Activated naive CD8-positive, alpha-beta T cell treated with anti-CD3 and anti-CD28 coated beads, Interleukin-2, amount 50 U/mL, for 16 hours (primary cell): ENCODE measurements around the gene WASF2.
"Not testable (repeated sequence)": the region's sequence is repeated elsewhere in the genome, so short reads cannot be mapped to it uniquely, and the experiment has no call there.

Experiments
- DNase-seq: peaks from one replicate; pipeline ENCODE4 v3.0.0-alpha.2; 2020; ENCODE audit warnings: low read depth, low spot score

Gene WASF2

DNA sequence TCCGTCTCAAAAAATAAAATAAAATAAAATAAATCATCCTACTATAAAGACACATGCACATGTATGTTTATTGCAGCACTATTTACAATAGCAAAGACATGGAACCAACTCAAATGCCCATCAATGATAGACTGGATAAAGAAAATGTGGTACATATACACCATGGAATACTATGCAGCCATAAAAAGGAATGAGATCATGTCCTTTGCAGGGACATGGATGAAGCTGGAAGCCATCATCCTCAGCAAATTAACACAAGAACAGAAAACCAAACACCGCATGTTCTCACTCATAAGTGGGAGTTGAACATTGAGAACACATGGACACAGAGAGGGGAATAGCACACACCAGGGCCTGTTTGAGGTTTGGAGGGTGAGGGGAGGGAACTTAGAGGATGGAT lies 11.2 kb upstream of the WASF2 start:
- not testable (repeated sequence) for DNase-seq

DNA sequence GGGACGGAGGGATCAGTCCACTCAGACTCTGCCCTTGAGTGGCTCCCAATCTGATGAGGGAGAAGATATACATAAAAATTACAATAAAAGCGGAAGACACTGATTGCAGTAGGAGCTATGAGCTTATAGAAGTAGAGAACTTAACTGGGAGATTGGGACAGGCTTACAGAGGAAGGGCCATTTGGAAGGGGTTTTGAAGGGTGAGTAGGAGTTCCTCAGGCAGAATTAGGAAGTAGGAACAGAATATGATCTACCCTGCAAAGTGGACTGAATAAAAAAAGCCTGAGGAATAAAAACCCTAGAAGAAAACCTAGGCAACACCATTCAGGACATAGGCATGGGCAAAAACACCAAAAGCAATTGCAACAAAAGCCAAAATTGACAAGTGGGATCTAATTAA lies 9.2 kb upstream of the WASF2 start:
- no peak for DNase-seq

DNA sequence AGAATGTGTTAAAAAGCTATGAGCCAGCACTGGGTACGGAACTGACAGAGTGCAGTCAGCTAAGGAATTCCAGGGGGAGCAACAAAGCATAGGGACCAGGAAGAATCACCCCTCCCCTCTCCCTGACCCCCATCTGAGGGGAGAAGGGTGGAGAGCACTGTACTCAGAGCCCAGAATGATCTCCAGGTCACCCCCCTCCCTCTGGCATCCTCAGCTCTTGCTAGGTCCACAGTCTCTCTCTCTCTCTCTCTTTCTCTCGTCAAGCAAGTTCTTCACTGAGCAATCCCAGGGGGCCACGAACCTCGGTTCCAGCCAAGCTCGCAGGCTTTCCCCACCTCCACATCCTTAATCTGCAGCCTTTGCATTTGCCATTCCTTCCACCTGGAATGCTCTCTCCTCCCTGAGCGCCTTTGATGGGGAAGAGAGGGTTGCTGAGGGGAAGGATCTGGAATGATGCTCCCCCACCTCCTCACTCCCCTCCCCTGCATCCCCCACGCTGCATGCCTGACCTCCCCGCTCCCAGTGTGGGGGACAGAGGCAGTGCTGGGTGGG lies 6.7 kb upstream of the WASF2 start:
- no peak for DNase-seq

DNA sequence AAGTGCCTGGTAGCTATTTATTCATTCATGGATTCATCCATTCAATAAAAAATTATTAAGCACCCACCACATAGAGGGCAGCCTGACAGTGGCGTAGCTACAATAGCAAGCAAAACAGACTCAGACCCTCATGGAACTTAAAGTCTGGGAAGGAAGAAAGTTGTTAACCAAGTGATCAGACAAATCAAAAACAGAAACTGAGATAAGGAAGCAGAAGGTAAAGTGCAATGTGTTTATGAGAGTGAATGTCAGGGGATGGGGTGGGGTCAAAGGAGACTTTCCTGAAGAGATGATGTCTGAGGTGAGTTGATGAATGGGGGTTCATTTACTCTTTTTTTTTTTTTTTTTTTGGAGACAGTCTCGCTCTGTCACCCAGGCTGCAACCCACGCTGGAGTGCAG lies 2.8 kb upstream of the WASF2 start:
- DNase-seq, result no peak

DNA sequence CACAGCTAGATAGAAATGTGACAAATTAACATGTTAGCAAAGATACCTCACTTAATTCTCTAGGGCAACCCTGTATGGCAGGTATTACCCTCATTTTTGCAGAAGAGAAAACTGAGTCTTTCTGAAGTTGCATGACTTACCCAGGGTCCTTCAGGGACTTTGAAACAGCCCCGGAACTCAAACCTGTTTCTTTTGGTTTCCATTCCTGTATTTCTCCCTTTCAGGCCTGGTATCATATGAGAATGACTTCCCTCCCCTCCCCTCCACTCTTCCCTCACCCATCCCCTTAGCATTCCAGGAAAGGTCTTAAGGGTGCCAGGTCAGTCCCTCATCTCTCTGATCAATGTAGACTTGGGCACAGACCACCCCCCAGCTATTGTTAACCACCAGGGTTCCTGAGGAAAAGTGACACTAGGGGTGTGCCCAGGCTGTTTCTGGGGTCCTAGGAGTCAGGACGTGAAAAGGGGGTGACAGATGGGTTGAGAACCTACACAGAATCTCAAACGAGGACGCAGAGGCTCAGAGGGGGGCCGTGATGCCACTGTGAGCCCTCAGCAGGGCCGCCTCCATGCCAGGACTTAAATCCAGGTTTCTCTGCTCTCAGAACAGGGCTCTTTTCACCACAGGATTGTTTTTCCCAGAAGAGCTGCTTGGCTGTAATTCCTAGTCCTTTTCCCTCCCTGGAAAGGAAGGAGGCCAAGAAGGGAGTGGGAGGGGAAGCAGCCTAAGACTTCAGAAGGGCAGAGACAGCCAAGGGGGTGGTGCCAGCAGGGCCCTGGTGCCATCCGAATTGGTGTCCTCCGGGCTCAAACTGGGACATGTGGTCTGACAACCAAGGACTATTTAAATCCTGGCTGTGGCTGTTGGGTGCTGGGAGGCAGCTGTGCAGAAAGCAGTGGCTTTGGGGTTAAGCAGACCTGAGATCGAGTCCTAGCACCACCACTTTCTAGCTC lies 2.1 kb upstream of the WASF2 start:
- DNase-seq, result no peak

DNA sequence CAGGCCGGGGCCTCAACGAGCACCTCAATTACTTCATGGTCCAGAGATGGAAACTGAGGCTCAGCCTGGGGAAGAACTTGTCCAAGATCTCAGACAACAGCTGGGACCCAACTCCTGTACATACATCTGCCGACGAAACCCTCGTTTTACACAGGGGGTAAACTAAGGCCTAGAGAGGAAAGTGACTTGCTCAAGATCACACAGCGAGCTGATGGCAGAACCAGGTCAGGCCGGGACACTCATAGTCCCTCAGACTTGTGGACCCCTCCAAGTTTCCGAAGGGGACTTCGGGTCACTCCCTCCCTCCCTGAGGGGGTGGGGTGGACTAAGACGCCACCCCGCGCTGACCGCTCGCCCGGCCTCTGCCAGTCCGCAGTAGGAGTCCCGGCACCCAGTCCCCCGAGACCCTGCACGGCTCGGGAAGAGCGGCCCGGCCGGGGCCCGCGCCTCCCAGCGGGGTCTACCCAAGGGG lies 430 bp downstream of the WASF2 start:
- DNase-seq, result no peak

DNA sequence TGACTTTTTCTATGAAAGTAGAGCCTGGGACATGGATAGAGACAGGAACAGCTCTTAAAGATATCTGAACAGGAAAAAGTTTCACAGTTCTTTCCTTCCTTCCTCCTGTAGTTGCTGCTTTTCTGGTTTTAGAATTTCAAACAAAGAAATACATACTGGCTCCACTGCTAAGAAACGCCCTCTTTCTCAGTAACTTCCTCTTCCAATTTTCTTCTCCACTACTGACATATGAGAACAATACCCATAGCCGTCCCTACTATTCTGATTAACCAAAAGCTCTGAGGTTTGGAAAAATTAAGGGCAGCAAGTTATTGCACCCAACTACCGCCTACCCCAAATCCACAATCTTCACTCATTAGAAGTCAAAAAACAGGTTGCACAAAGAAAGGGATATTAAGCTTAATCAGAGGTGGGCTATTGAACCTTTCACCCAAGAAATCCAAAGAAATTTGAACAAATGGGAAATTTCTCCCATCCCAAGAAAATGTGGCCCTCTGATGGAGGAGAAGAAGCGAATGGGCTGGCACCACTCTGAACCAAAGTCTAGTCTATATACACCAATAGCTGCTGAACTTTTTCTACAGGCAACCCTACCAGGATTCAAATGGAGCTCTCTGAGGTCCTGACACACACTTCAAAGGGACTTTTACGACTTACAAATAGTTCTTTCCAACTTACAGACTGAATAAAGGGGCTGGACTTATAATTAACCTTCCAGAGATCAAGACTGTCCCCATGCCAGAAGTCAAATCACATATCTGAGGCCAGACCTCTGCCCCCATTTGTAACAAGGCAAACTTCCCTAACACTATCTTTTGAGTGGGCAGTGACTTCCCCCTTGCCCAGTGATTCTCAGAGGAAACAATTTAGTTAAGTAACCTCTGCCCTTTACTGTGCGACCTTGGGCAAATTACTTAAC lies 1.7 kb downstream of the WASF2 start:
- no peak for DNase-seq

DNA sequence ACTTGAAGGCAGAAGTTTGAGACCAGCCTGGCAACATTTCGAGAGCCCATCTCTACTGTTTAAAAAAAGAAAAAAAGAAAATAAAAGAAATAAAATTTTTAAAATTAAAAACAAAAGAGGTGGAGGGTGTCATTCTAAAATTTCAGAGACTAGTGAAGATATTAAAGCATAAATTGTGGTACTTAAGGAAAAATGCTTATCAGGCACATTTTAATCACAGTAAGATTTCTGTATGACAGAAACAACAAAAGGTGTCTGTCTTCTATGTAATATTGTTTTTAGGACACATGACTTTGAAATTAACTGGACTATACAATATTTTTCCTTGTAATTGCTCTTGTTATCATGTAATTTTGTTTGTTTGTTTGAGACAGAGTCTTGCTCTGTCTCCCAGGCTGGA lies 4.6 kb downstream of the WASF2 start:
- no peak for DNase-seq

DNA sequence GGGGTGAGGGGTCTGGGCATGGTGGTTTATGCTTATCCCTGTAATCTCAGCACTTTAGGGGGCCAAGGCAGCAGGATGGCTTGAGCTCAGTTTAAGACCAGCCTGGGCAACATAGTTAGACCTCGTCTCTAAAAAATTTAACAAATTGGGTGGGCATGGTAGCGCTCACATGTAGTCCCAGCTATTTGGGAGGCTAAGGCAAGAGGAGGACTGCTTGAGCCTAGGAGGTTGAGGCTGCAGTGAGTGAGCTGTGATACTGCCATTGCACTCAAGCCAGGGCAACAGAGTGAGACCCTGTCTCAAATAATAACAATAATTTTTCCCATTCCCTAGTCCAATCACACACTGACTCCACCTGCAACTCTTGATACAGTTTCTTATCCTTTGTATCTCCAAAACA lies 6.3 kb downstream of the WASF2 start:
- no peak for DNase-seq

DNA sequence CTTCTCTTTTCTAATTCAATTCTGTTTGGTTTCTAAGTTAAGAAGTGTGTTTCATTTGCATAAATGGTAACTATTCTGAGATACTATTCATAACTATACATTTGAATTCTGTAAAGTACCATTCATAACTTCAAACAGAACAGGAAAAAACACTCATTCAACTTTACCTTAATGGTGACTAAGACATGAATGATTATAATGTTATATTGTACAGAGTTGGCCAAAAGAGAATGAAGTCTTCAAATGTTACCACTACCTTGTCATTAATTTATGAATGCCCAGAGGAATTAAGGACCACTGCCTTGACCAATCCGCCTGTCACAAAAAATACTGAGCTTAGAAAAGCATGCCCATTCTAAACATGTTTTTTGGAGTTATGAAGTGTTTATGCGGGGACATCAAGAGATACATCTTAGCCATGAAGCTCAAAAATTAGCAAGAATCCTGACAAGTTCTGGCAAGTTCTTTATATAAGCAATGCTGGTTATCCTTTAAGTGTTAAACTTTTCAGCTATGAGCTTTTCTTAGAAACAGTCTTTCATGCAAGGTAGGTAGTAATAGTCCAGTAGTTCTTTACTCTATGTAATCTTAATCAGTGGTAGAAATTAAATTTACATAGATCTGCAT lies 7.9 kb downstream of the WASF2 start:
- no peak for DNase-seq

DNA sequence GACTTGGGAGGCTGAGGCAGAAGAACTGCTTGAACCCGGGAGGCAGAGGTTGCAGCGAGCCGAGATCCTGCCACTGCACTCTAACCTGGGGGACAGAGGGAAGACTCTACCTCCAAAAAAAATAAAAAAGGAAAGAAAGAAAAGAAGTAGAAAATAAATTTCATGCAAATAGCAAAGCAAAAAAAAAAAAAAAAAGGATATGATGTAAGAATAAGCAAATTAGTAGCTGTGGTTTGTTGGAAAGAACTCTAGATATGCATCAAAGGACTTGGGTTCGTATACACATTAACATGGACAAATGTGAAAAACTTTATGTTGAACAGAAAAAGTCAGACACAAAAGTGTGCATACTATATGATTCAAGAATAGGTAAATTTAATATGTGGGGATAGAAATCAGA lies 11.9 kb downstream of the WASF2 start:
- no peak for DNase-seq

DNA sequence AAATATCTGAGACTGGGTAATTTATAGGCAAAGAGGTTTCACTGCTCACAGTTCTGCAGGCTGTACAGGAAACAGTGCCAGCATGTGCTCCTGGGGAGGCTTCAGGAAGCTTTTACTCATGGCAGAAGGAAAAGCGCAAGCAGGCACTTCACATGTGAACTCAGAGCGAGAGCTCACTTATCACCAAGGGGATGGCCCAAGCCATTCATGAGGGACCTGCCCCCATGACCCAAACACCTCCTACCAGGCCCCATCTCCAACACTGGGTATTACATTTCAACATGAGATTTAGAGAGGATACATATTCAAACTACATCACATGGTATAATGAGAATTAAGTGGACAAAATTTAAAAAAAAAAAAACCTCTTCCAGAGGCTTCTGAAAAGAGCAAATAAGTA lies 13.7 kb downstream of the WASF2 start:
- DNase-seq, result no peak

DNA sequence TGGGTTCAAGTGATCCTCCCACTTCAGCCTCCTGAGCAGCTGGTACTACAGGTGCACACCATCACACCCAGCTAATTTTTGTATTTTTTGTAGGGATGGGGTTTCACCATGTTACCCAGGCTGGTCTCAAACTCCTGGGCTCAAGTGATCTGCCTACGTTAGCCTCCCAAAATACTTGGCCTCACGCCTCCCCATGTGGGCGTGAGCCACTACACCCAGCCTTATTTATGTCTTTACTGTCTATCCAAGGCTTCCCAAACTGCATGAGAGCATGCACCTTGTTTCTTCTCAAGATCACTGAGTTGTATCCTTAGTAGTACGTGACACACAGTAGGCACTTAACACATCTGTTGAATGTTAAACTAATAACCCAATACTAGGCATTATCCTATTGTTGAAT lies 14.2 kb downstream of the WASF2 start:
- DNase-seq, result no peak

DNA sequence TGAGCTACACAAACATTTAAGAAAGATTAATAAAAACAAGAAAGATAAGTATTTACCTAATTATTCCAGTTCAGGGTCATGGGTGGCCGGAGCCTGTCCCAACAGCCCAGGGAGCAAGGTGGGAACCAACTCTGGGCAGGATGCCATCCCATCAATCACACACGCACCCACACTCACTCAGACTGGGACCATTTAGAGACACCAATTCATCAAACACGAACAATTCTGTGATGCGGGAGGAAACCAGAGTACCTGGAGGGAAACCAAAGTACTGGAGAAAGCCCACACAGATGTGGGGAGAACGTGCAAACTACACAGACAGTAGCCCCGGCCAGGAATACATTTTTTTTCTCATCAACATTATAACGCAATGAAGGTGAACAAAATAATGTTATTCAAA lies 16.2 kb downstream of the WASF2 start:
- no peak for DNase-seq

DNA sequence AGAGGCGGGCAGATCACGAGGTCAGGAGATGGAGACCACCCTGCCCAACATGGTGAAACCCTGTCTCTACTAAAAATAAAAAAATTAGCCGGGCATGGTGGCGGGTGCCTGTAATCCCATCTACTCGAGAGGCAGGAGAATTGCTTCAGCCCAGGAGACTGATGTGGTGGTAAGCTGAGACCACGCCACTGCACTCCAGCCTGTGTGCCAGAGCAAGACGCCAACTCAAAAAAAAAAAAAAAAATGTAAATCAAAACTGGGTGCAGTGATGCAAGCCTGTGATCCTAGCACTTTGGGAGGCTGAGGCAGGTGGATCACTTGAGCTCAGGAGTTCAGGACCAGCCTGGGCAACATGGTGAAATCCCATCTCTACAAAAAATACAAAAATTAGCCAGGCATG lies 17.9 kb downstream of the WASF2 start:
- not testable (repeated sequence) for DNase-seq

DNA sequence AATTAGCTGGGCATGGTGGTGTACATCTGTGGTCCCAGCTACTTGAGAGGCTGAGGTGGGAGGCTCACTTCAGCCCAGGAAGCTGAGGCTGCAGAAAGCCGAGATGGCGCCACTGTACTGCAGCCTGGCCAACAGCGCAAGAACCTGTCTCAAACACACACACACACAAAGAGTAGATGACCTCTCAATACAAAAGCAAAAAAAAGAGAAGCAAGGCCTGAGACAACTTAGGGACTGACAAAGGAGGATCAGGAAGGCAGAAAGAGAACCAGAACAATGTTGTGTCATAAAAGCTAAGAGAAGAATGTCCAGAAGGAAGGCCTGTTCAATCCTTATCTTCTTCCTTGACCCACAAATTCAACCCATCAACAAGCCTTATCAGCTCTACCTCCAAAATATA lies 18.5 kb downstream of the WASF2 start:
- no peak for DNase-seq

DNA sequence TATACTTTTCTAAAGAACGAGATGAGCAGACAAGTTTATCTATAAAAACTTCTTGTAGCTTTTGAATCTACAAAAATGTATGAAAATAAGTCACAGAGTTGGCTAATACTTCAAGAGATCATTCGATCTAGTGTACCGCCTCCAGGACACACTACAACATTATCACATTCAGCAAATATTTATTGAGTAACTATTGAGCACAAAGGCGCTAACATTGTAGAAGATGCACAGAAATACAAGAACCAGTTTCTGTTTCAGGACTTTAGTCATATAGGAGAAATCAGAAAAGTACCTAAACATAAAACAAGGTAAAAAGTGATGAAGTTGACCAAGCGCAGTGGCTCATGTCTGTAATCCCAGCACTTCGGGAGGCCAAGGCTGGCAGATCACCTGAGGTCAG lies 20.6 kb downstream of the WASF2 start:
- DNase-seq, result no peak

DNA sequence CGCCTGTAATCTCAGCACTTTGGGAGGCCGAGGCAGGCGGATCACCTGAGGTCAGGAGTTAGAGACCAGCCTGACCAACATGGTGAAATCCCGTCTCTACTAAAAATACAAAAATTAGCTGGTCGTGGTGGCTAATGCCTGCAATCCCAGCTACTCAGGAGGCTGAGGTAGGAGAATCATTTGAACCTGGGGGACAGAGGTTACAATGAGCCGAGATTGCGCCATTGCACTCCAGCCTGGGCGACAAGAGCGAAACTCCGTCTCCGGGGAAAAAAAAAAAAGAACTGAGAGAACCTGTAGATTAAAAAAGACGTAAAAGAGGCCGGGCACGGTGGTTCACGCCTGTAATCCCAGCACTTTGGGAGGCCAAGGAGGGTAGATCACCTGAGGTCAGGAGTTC lies 21.6 kb downstream of the WASF2 start:
- DNase-seq, result not testable (repeated sequence)

DNA sequence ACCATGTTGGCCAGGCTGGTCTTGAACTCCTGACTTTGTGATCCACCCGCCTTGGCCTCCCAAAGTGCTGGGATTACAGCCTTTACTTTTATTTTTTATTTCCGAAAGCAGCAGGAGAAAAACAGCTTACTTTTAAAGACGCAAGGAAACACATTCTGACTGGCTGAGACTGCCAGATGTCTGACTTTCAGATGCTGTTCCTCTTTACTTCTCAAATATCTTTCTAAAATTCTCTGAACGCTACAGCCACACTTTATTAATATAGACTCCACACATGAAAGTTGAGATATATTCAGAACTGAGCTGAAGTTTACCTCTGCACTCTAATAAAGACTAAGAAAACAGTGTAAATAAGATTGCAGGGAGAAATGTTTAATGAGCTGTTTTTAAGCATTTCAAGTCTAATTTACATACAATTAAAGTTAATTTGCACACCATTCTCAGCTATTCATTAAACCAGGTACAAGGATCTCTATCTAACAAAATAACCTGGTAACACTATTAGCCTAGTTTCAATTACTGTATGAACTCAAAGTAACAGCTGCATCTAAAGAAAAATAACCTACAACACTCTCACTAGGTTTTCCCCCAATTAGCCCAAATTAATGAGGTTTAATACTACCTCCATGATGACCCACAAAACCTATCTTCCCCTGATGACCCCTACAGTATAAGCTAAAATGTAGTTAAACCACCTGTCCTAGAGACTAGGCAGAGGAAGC lies 24.9 kb downstream of the WASF2 start:
- no peak for DNase-seq

DNA sequence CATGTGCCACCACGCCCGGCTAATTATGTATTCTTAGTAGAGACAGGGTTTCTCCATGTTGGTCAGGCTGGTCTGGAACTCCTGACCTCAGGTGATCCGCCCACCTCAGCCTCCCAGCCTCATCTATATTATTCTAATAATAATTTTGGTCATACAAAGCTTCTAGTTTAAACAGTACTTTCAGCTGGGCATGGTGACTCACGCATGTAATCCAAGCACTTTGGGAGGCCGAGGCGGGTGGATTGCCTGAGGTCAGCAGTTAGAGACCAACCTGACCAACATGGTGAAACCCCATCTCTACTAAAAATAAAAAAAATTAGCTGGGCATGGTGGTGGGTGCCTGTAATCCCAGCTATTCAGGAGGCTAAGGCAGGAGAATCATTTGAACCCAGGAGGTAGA lies 26.1 kb downstream of the WASF2 start:
- not testable (repeated sequence) for DNase-seq

DNA sequence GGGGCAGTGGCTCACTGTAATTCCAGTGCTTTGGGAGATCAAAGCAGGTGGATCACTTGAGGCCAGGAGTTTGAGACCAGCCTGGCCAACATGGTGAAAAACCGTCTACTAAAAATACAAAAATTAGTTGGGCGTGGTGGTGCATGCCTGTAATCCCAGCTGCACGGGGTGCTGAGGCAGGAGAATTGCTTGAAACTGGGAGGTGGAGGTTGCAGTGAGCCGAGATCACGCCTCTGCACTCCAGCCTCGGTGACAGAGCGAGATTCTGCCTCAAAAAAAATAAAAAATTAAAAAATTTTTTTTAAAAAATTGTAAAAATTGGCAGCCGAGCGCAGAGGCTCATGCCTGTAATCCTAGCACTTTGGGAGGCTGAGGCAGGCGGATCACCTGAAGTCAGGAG lies 31.4 kb downstream of the WASF2 start:
- not testable (repeated sequence) for DNase-seq
